Brain microvascular endothelial cell (primary cell): ENCODE data around the gene VENTX.

Source experiments
- DNase-seq: peaks from one replicate; pipeline ENCODE4 v3.0.0-alpha.2; 2020
- H3K27ac ChIP-seq: fragments of 250-450 bp; sonication (Bioruptor Pico); 2 replicates; pipeline ENCODE4 v1.5.1; 2020; ENCODE audit warnings: mild to moderate bottlenecking, moderate library complexity
- H3K27me3 ChIP-seq: fragments of 250-450 bp; sonication (Bioruptor Pico); replicated peaks from 2 replicates; pipeline ENCODE4 v1.5.1; 2020; ENCODE audit warnings: mild to moderate bottlenecking
- H3K36me3 ChIP-seq: fragments of 250-450 bp; sonication (Bioruptor Pico); replicated peaks from 2 replicates; pipeline ENCODE4 v1.5.1; 2020; ENCODE audit warnings: mild to moderate bottlenecking
- H3K4me3 ChIP-seq: 2 replicates; pipeline ENCODE4 v1.5.1; 2011; ENCODE audit warnings: low read depth, mild to moderate bottlenecking, control low read depth, low read length, moderate library complexity
- CTCF ChIP-seq: IDR thresholded peaks from 2 replicates; pipeline ENCODE4 v1.5.1; 2011; ENCODE audit warnings: low read depth, mild to moderate bottlenecking, moderate library complexity, low read length, control low read depth, inconsistent platforms; ENCODE audit errors: missing control alignments
- in situ Hi-C: cut with HindIII; loops from 2 replicates; pipeline ENCODE4 v1.10.0; 2017; ENCODE audit warnings: low sequenced_read_pairs, low pct_ligation_motif_present

The VENTX gene

GRCh38 chr10:133237241-133237587 is 441 bp upstream of the VENTX start:
- in situ Hi-C loops = no loop called here
- TF ChIP-seq CTCF = no peak
- Histone ChIP-seq H3K36me3 (no peaks in the 10 kb centered on the region), H3K27me3 (peaks cover 59% of the 10 kb centered on the region), H3K27ac (no peak overlapping the region), H3K4me3 (no peak overlapping the region)
- no peak for DNase-seq

- Histone ChIP-seq H3K4me3 (no peak overlapping the region), H3K27ac (no peak overlapping the region), H3K27me3 (peaks cover 53% of the 10 kb centered on the region), H3K36me3 (no peaks in the 10 kb centered on the region)
- TF ChIP-seq CTCF = no peak
- in situ Hi-C loops = no loop called here
- no peak for DNase-seq
Measured at GRCh38 chr10:133238466-133238804, 780 bp downstream of the VENTX start.

DNA sequence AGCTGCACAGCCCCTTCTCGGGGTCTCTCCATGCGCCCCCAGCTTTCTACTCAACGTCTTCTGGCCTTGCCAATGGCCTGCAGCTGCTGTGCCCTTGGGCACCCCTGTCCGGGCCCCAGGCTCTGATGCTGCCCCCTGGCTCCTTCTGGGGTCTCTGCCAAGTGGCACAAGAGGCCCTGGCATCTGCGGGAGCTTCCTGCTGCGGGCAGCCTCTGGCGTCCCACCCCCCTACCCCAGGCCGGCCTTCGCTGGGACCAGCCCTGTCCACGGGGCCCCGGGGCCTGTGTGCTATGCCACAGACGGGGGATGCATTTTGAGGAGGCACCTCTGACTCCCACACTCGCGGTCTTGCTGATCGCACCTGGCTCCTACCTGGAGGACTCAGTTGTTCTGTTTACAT is 2.3 kb downstream of the VENTX start:
- no peaks in the 10 kb centered on the region for H3K36me3 ChIP-seq
- peaks cover 49% of the 10 kb centered on the region for H3K27me3 ChIP-seq
- no peak for DNase-seq
- in situ Hi-C loops = no loop called here
- no peak for TF ChIP-seq CTCF
- no peak overlapping the region for H3K4me3 ChIP-seq
- no peak overlapping the region for H3K27ac ChIP-seq

DNA sequence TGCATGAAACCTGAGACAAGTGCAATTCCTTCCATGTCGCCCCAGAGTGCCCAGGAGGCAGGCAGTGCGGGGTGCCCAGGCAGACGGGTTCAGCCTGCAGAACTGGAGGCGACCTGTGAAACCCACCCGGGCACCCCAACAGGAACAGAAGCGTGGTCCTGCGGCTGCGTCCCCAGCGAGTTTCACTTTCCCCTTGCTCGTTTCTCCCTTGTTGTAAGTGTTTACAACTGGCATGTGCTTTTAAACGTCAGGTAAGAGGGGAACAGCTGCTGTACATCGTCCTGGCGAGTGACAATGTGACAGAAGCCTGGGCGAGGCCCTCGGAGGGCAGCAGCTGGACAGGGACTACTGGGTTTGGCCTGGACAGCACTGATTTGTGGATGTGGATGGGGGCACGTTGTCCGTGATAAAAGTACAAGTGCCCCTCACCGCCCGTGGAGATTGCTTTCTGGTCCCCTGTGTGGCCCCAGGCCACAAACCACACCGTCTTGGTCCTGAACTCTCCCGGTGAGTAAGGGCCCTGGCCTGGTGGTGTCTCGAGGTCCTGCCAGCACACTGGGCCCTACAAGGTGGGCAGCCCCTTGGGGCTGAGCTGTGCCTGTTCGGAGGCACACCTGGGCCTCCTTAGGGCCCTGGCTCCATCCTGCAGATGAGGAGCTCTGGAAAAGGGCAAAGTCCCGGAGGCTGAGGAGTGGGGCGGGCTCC is 4.0 kb downstream of the VENTX start:
- no peaks in the 10 kb centered on the region for H3K36me3 ChIP-seq
- H3K4me3 ChIP-seq = no peak overlapping the region
- no peak for TF ChIP-seq CTCF
- no peak overlapping the region for H3K27ac ChIP-seq
- peaks cover 34% of the 10 kb centered on the region for H3K27me3 ChIP-seq
- in situ Hi-C loops = no loop called here
- DNase-seq = no peak

DNA sequence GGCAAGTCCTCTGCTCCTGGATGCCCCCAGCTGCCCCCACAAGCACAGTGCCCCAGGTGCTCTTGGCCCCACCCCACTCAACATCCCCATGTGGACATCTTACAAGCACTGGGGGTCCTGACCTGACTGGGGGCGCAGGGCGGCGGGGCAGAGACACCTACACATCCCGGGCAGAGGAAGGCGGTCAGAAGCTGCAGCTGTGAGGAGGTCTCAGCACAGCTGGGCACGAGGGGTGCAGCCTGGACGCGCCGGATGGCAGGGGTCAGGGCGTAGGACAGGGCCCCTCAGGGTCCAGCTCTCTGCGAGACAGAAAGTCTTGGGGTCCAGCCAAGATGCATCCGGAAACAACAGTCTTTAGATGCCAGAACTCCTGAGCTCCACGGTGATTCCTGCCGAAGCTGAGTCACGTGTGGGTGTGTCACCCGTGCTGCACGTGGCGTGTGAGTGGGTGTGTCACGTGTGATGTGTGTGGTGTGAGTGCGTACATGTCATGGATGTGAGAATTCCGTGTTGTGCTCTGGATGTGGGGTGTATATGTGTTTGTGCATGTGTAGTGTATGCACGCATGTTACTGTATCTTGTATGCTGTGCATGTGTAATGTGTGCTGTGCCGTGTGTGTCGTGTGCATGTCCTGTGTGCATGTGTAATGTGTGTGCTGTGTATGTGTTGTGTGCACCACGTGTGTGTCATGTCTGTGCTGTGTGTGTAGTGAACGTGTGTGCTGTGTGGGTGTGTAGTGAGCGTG is 5.1 kb downstream of the VENTX start:
- in situ Hi-C loops = no loop called here
- no peak for DNase-seq
- Histone ChIP-seq H3K27me3 (peaks cover 25% of the 10 kb centered on the region), H3K27ac (no peak overlapping the region), H3K4me3 (no peak overlapping the region), H3K36me3 (no peaks in the 10 kb centered on the region)
- TF ChIP-seq CTCF = no peak

GRCh38 chr10:133243593-133243992 is 5.9 kb downstream of the VENTX start:
- no peak overlapping the region for H3K4me3 ChIP-seq
- TF ChIP-seq CTCF = no peak
- DNase-seq = no peak
- H3K27me3 ChIP-seq = peaks cover 17% of the 10 kb centered on the region
- in situ Hi-C loops = no loop called here
- no peaks in the 10 kb centered on the region for H3K36me3 ChIP-seq
- no peak overlapping the region for H3K27ac ChIP-seq
